ENCODE results near the gene FHOD3.

FHOD3 gene

DNA sequence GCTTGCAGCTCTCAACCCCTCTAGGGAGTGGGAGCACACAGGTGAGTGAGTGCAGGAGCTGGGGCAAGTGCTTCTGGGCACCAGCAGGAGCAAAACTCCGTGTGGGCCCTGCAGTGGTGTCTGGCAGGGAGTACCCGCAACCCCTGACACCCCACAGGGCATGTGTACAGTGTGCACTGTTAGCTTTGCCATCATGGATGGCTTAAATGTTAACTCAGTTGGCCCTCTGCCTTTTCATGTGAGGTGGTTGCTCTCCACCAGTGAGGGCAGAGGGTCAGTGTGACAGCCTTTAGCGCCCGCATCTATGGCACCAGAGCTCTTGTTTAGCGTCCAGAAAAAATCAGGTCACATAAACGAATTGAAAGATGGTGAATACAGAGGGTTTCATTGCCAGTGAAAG, 438.6 kb downstream of the FHOD3 start:
- TF ChIP-seq YY1 (IDR thresholded peaks at IDR 0.05; ENCODE audit: low read depth) (no peak), MAX (IDR thresholded peaks at IDR 0.05) (no peak), ZBTB7A (IDR thresholded peaks at IDR 0.05; ENCODE audit: low read depth) (no peak), TCF12 (IDR thresholded peaks at IDR 0.05; ENCODE audit: low read depth) (no peak)

- TF ChIP-seq EP300 (IDR thresholded peaks at IDR 0.05; ENCODE audit: borderline replicate concordance) = no peak
- no peak for TF ChIP-seq NFIC (IDR thresholded peaks at IDR 0.05)
- no peak for TF ChIP-seq EGR1 (IDR thresholded peaks at IDR 0.05)
- TF ChIP-seq, protein P1, sequence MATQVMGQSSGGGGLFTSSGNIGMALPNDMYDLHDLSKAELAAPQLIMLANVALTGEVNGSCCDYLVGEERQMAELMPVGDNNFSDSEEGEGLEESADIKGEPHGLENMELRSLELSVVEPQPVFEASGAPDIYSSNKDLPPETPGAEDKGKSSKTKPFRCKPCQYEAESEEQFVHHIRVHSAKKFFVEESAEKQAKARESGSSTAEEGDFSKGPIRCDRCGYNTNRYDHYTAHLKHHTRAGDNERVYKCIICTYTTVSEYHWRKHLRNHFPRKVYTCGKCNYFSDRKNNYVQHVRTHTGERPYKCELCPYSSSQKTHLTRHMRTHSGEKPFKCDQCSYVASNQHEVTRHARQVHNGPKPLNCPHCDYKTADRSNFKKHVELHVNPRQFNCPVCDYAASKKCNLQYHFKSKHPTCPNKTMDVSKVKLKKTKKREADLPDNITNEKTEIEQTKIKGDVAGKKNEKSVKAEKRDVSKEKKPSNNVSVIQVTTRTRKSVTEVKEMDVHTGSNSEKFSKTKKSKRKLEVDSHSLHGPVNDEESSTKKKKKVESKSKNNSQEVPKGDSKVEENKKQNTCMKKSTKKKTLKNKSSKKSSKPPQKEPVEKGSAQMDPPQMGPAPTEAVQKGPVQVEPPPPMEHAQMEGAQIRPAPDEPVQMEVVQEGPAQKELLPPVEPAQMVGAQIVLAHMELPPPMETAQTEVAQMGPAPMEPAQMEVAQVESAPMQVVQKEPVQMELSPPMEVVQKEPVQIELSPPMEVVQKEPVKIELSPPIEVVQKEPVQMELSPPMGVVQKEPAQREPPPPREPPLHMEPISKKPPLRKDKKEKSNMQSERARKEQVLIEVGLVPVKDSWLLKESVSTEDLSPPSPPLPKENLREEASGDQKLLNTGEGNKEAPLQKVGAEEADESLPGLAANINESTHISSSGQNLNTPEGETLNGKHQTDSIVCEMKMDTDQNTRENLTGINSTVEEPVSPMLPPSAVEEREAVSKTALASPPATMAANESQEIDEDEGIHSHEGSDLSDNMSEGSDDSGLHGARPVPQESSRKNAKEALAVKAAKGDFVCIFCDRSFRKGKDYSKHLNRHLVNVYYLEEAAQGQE (IDR thresholded peaks at IDR 0.05; ENCODE audit: low read depth) = no peak
- no peak for TF ChIP-seq MAX (IDR thresholded peaks at IDR 0.05)
- no peak for TF ChIP-seq YY1 (IDR thresholded peaks at IDR 0.05; ENCODE audit: low read depth)
- TF ChIP-seq ZBTB7A (IDR thresholded peaks at IDR 0.05; ENCODE audit: low read depth) = no peak
- no peak for TF ChIP-seq TCF12 (IDR thresholded peaks at IDR 0.05; ENCODE audit: low read depth)
- no peak for TF ChIP-seq CREB1 (IDR thresholded peaks at IDR 0.05; ENCODE audit: low read depth)
- TF ChIP-seq, protein P2, sequence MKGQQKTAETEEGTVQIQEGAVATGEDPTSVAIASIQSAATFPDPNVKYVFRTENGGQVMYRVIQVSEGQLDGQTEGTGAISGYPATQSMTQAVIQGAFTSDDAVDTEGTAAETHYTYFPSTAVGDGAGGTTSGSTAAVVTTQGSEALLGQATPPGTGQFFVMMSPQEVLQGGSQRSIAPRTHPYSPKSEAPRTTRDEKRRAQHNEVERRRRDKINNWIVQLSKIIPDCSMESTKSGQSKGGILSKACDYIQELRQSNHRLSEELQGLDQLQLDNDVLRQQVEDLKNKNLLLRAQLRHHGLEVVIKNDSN (IDR thresholded peaks at IDR 0.05) = no peak
- no peak for TF ChIP-seq CEBPB (IDR thresholded peaks at IDR 0.05)
- TF ChIP-seq FOXM1 (IDR thresholded peaks at IDR 0.05; ENCODE audit: borderline replicate concordance, low read depth) = no peak
- no peak for TF ChIP-seq TAF1 (IDR thresholded peaks at IDR 0.05; ENCODE audit: low read depth)
- no peak for TF ChIP-seq TEAD4 (IDR thresholded peaks at IDR 0.05)
- TF ChIP-seq RAD21 (IDR thresholded peaks at IDR 0.05; ENCODE audit: low read depth) = no peak
Measured at GRCh38 chr18:36737316-36737715, 439.8 kb downstream of the FHOD3 start.

- TF ChIP-seq EGR1 (IDR thresholded peaks at IDR 0.05) = no peak
- TF ChIP-seq CREB1 (IDR thresholded peaks at IDR 0.05; ENCODE audit: low read depth) = no peak
- TF ChIP-seq TCF12 (IDR thresholded peaks at IDR 0.05; ENCODE audit: low read depth) = no peak
Measured at GRCh38 chr18:36744261-36744876, 446.9 kb downstream of the FHOD3 start.

DNA sequence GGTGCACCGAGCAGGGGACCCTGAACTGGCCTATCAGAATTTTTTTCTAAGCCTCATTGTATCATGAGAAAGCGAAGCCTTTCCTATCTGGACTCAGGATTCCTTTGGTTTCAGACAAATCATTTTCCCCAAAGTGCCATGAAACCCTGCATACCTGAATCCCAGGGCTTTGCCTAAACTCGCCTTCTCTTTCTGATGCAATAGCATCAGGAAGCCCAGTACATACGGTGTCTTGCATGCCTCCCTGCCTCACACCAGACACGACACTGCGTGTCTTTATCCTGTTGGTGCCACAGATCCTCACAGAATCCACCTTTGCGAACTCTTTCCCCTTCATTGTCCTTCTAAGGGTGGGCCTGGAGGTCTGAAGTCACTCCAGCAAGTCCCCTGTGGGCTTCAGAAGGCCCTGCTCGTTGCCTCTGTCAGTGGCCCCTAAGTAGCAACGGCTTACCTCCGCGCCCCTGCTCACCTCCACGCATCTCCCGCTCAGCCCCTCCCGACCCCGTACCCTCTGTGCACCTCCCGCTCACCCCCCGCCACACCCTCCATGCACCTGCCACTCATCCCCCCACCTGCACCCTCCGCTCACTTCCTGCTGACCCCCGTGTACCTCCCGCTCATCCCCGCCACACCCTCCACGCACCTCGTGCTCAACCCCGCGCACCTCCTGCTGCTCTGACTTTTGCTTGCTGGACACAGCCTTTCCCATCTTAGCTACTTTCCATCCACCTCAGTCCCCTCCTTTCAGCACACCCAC, 447.9 kb downstream of the FHOD3 start:
- TF ChIP-seq NFIC (IDR thresholded peaks at IDR 0.05) (no peak), CREB1 (IDR thresholded peaks at IDR 0.05; ENCODE audit: low read depth) (no peak), CEBPB (IDR thresholded peaks at IDR 0.05) (no peak), TAF1 (IDR thresholded peaks at IDR 0.05; ENCODE audit: low read depth) (no peak), EP300 (IDR thresholded peaks at IDR 0.05; ENCODE audit: borderline replicate concordance) (no peak), FOXM1 (IDR thresholded peaks at IDR 0.05; ENCODE audit: borderline replicate concordance, low read depth) (no peak), MAX (IDR thresholded peaks at IDR 0.05) (no peak), RAD21 (IDR thresholded peaks at IDR 0.05; ENCODE audit: low read depth) (no peak)
- TF ChIP-seq, protein P1 (IDR thresholded peaks at IDR 0.05; ENCODE audit: low read depth) = no peak
- TF ChIP-seq, protein P2 (IDR thresholded peaks at IDR 0.05) = no peak

DNA sequence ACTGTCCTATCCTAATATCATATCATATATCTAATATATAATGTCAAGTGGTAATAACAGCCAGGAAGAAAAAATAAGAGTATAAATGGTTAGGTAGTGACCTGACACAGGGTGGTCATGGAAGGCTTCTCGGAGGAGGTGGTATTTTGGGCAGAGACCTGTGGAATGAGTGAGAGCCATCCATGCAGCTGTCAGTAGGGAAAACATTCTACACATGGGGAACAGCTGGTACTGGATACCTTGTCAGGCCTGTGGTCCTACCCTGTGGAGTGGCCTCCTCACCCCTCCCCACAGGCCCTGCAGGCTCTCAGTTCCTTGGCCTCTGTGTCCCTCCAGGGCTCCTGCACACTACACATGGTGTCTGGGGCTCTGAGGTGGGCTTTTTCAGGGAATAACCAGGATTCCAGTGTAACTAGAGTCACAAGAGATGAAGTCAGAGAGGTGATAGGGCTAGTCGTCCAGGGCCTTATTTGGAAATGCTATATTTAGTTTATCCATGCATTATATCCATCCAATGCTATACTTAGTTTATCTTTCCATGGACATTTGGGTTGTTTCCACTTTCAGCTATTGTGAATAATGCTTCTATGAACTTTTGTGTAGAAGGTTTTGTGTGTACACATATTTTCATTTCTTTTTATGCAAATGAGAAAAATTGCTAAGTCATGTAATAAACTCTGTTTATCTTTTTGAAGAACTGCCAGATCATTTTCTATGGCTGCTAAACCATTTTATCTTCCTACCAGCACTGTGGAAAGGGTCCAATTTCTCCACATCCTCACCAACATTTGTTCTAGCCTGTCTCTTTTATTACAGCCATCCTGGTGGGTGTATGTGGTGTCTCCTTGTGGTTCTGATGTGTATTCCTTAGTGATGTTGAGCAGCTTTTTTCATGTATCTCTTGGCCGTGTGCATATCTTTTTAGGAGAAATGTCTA, 455.7 kb downstream of the FHOD3 start:
- TF ChIP-seq TCF12 (IDR thresholded peaks at IDR 0.05; ENCODE audit: low read depth) = no peak
- no peak for TF ChIP-seq MAX (IDR thresholded peaks at IDR 0.05)
- TF ChIP-seq TAF1 (IDR thresholded peaks at IDR 0.05; ENCODE audit: low read depth) = no peak
- TF ChIP-seq, protein P2 (IDR thresholded peaks at IDR 0.05) = no peak
- TF ChIP-seq CREB1 (IDR thresholded peaks at IDR 0.05; ENCODE audit: low read depth) = no peak
- no peak for TF ChIP-seq EP300 (IDR thresholded peaks at IDR 0.05; ENCODE audit: borderline replicate concordance)
- no peak for TF ChIP-seq EGR1 (IDR thresholded peaks at IDR 0.05)
- TF ChIP-seq, protein P1 (IDR thresholded peaks at IDR 0.05; ENCODE audit: low read depth) = no peak
- no peak for TF ChIP-seq ZBTB7A (IDR thresholded peaks at IDR 0.05; ENCODE audit: low read depth)
- TF ChIP-seq YY1 (IDR thresholded peaks at IDR 0.05; ENCODE audit: low read depth) = no peak
- TF ChIP-seq FOXM1 (IDR thresholded peaks at IDR 0.05; ENCODE audit: borderline replicate concordance, low read depth) = no peak
- no peak for TF ChIP-seq NFIC (IDR thresholded peaks at IDR 0.05)
- no peak for TF ChIP-seq TEAD4 (IDR thresholded peaks at IDR 0.05)
- no peak for TF ChIP-seq CEBPB (IDR thresholded peaks at IDR 0.05)
- no peak for TF ChIP-seq RAD21 (IDR thresholded peaks at IDR 0.05; ENCODE audit: low read depth)

Measured in Ishikawa (cell line).